H9 (cell line): Measurements from ENCODE around the gene C1QB. TPM values are rescaled to one million over a fixed set of nuclear protein-coding genes. Genes with fewer than 3 reads are reported as not detected.

Experiments used
- DNase-seq: peaks from one replicate; pipeline ENCODE4 v3.0.0-alpha.2; 2017
- H2AFZ ChIP-seq: one replicate; pipeline ENCODE4 v1.6.1; 2013; ENCODE audit warnings: mild to moderate bottlenecking, low read length, control low read depth, moderate library complexity
- H2AK5ac ChIP-seq: 2 replicates; pipeline ENCODE4 v1.6.1; 2013; ENCODE audit warnings: low read length, control low read depth, mixed read lengths; ENCODE audit not compliant: insufficient read length
- H2BK120ac ChIP-seq: one replicate; pipeline ENCODE4 v1.6.1; 2013; ENCODE audit warnings: low read depth, mild to moderate bottlenecking, low read length, control low read depth, inconsistent platforms; ENCODE audit not compliant: poor library complexity, severe bottlenecking
- H2BK12ac ChIP-seq: 2 replicates; pipeline ENCODE4 v1.6.1; 2013; ENCODE audit warnings: low read length, control low read depth, mixed read lengths, low read depth; ENCODE audit not compliant: insufficient read length
- H2BK15ac ChIP-seq: 2 replicates; pipeline ENCODE4 v1.6.1; 2013; ENCODE audit warnings: low read depth, low read length, control low read depth
- H2BK20ac ChIP-seq: one replicate; pipeline ENCODE4 v1.6.1; 2013; ENCODE audit warnings: low read depth, mild to moderate bottlenecking, low read length, control low read depth, inconsistent platforms; ENCODE audit not compliant: poor library complexity, severe bottlenecking
- H2BK5ac ChIP-seq: 2 replicates; pipeline ENCODE4 v1.6.1; 2013; ENCODE audit warnings: low read length, control low read depth, mixed read lengths; ENCODE audit not compliant: insufficient read length
- H3K14ac ChIP-seq: 2 replicates; pipeline ENCODE4 v1.6.1; 2013; ENCODE audit warnings: low read length, control low read depth; ENCODE audit not compliant: insufficient read depth
- H3K18ac ChIP-seq: 2 replicates; pipeline ENCODE4 v1.6.1; 2013; ENCODE audit warnings: low read depth, mild to moderate bottlenecking, mixed read lengths, low read length, control low read depth; ENCODE audit not compliant: insufficient read length
- H3K23ac ChIP-seq: 2 replicates; pipeline ENCODE4 v1.6.1; 2013; ENCODE audit warnings: low read length, control low read depth, mixed read lengths, low read depth; ENCODE audit not compliant: insufficient read length
- H3K23me2 ChIP-seq: 2 replicates; pipeline ENCODE4 v1.6.1; 2013; ENCODE audit warnings: low read depth, mild to moderate bottlenecking, mixed read lengths, low read length, control low read depth; ENCODE audit not compliant: insufficient read length, poor library complexity, severe bottlenecking
- H3K27ac ChIP-seq: 2 replicates; pipeline ENCODE4 v1.5.1; 2013; ENCODE audit warnings: low read length, control low read depth, mixed read lengths, low read depth; ENCODE audit not compliant: insufficient read length
- H3K27me3 ChIP-seq: 2 replicates; pipeline ENCODE4 v1.6.1; 2013; ENCODE audit warnings: low read length, control low read depth, inconsistent platforms; ENCODE audit not compliant: insufficient read depth
- H3K4ac ChIP-seq: 2 replicates; pipeline ENCODE4 v1.6.1; 2013; ENCODE audit warnings: low read depth, mild to moderate bottlenecking, control low read depth, inconsistent platforms, low read length, moderate library complexity
- H3K4me1 ChIP-seq: 2 replicates; pipeline ENCODE4 v1.6.1; 2013; ENCODE audit warnings: low read length, control low read depth, inconsistent platforms; ENCODE audit not compliant: insufficient read depth
- H3K4me2 ChIP-seq: 2 replicates; pipeline ENCODE4 v1.6.1; 2013; ENCODE audit warnings: low read length, control low read depth, mixed read lengths; ENCODE audit not compliant: insufficient read length, insufficient read depth
- H3K56ac ChIP-seq: 2 replicates; pipeline ENCODE4 v1.6.1; 2013; ENCODE audit warnings: low read depth, mild to moderate bottlenecking, mixed read lengths, low read length, control low read depth; ENCODE audit not compliant: insufficient read length
- H3K79me1 ChIP-seq: 2 replicates; pipeline ENCODE4 v1.6.1; 2013; ENCODE audit warnings: low read depth, mild to moderate bottlenecking, moderate library complexity, low read length, control low read depth, inconsistent platforms; ENCODE audit not compliant: insufficient read depth, poor library complexity, severe bottlenecking
- H3K79me2 ChIP-seq: 2 replicates; pipeline ENCODE4 v1.6.1; 2013; ENCODE audit warnings: low read length, control low read depth, inconsistent platforms; ENCODE audit not compliant: insufficient read depth
- H3K9ac ChIP-seq: 2 replicates; pipeline ENCODE4 v1.6.1; 2013; ENCODE audit warnings: low read length, control low read depth, mixed read lengths; ENCODE audit not compliant: insufficient read length; ENCODE audit errors: extremely low read depth
- H3K9me3 ChIP-seq: one replicate; pipeline ENCODE4 v1.6.1; 2013; ENCODE audit warnings: low read depth, low read length, inconsistent platforms; ENCODE audit not compliant: control insufficient read depth
- H3T11ph ChIP-seq: one replicate; pipeline ENCODE4 v1.6.1; 2013; ENCODE audit warnings: mild to moderate bottlenecking, low read length, control low read depth, inconsistent platforms
- H4K20me1 ChIP-seq: one replicate; pipeline ENCODE4 v1.6.1; 2013; ENCODE audit not compliant: control insufficient read depth, insufficient read length, insufficient read depth
- H4K5ac ChIP-seq: 2 replicates; pipeline ENCODE4 v1.6.1; 2013; ENCODE audit warnings: low read depth, mild to moderate bottlenecking, mixed read lengths, low read length, control low read depth; ENCODE audit not compliant: insufficient read length
- H4K8ac ChIP-seq: replicated peaks from 2 replicates; pipeline ENCODE4 v1.6.1; 2013; ENCODE audit warnings: low read length, control low read depth, mixed read lengths, low read depth; ENCODE audit not compliant: insufficient read length
- H4K91ac ChIP-seq: 2 replicates; pipeline ENCODE4 v1.6.1; 2013; ENCODE audit warnings: low read depth, mild to moderate bottlenecking, moderate library complexity, mixed read lengths, low read length, control low read depth; ENCODE audit not compliant: insufficient read length
- H3K27ac Mint-ChIP-seq, 3 experiments: 2 replicates in 2 of 3; 3 replicates in 1 of 3; pipeline ENCODE4 v1.8.0; 2020 to 2021; ENCODE audit warnings: mixed read lengths in 3 of 3, mild to moderate bottlenecking in 1 of 3, moderate library complexity in 1 of 3
- H3K27me3 Mint-ChIP-seq: 2 replicates; pipeline ENCODE4 v1.8.0; 2021; ENCODE audit warnings: low read depth, mild to moderate bottlenecking, moderate library complexity, mixed read lengths
- H3K36me3 Mint-ChIP-seq, 3 experiments: 2 replicates in 2 of 3; 3 replicates in 1 of 3; pipeline ENCODE4 v1.8.0; 2020 to 2021; ENCODE audit warnings: low read depth in 3 of 3, mixed read lengths in 3 of 3; ENCODE audit not compliant: insufficient read depth in 1 of 3
- H3K4me1 Mint-ChIP-seq, 2 experiments: 2 replicates each; pipeline ENCODE4 v1.8.0; 2020; ENCODE audit warnings: mixed read lengths in 2 of 2
- H3K4me3 Mint-ChIP-seq, 2 experiments: 2 replicates in 1 of 2; 3 replicates in 1 of 2; pipeline ENCODE4 v1.8.0; 2020 to 2021; ENCODE audit warnings: mild to moderate bottlenecking in 2 of 2, mixed read lengths in 2 of 2, moderate library complexity in 1 of 2
- H3K9me3 Mint-ChIP-seq, 2 experiments: 2 replicates in 1 of 2; 3 replicates in 1 of 2; pipeline ENCODE4 v1.8.0; 2020; ENCODE audit warnings: mild to moderate bottlenecking in 2 of 2, mixed read lengths in 2 of 2, moderate library complexity in 1 of 2
- CTCF ChIP-seq: fragments of 200-600 bp; sonication (generic); conservative IDR thresholded peaks from 3 replicates; pipeline ENCODE4 v1.8.0; 2021; ENCODE audit warnings: antibody characterized with exemption, mild to moderate bottlenecking
- WGBS: extraction: QIAGEN DNeasy Blood & Tissue Kit; methylation state at CpG from one replicate; pipeline ENCODE4 v1.1.7; 2013; ENCODE audit warnings: missing lambda C conversion rate, low lambda C conversion rate, mixed read lengths; ENCODE audit not compliant: insufficient read length; ENCODE audit errors: extremely low coverage; 5-methylcytosine and 5-hydroxymethylcytosine counted together
- total RNA-seq: library from RNA; stranded (reverse); gene quantifications from 2 replicates; pipeline ENCODE4 v1.2.1, GENCODE V29; 2021

The C1QB gene
- total RNA-seq, 1 experiment from 2014 or later = not detected

- H2BK12ac ChIP-seq = no peak within 1 kb of the TSS
- DNase-seq = no peak
- H3K9me3 ChIP-seq = no peaks in the 10 kb centered on the region
- H3K14ac ChIP-seq = no peak within 1 kb of the TSS; the same call in 1 of the 2 replicates
- no peaks in the 10 kb centered on the region for H3K79me1 ChIP-seq
- Mint-ChIP-seq H3K4me1 (peaks cover 11 to 18% of the 10 kb centered on the region in 2 experiments), H3K36me3 (no peaks in the 10 kb centered on the region; a peak in 1 of 7 replicates), H3K4me3 (no peak within 1 kb of the TSS; a peak in 1 of 5 replicates), H3K27ac (peak within 1 kb of the TSS; percentile 1 to 20 (median 6); a peak in 3 of 7 replicates), H3K27me3 (peaks cover 3% of the 10 kb centered on the region), H3K9me3 (no peaks in the 10 kb centered on the region)
- H3K4ac ChIP-seq = no peak within 1 kb of the TSS
- no peak for TF ChIP-seq CTCF
- H3K27ac ChIP-seq = no peak within 1 kb of the TSS
- H2BK120ac ChIP-seq = no peak within 1 kb of the TSS
- no peak within 1 kb of the TSS for H3K56ac ChIP-seq
- H4K8ac ChIP-seq = no peak within 1 kb of the TSS
- H3K79me2 ChIP-seq = no peaks in the 10 kb centered on the region
- no peak within 1 kb of the TSS for H3K4me2 ChIP-seq
- no peak within 1 kb of the TSS for H4K91ac ChIP-seq
- H3K4me1 ChIP-seq = no peaks in the 10 kb centered on the region
- H4K5ac ChIP-seq = no peak within 1 kb of the TSS
- H2BK20ac ChIP-seq = no peak within 1 kb of the TSS
- no peak within 1 kb of the TSS for H3T11ph ChIP-seq
- H3K27me3 ChIP-seq = no peaks in the 10 kb centered on the region
- no peak within 1 kb of the TSS for H2AK5ac ChIP-seq
- H3K9ac ChIP-seq = no peak within 1 kb of the TSS
- WGBS = no CpG with 5 or more reads among the region's 5 CpGs
- H4K20me1 ChIP-seq = peaks cover 3% of the 10 kb centered on the region
- H3K23me2 ChIP-seq = no peaks in the 10 kb centered on the region
- H3K23ac ChIP-seq = no peak within 1 kb of the TSS
- no peak within 1 kb of the TSS for H2BK5ac ChIP-seq
- no peak within 1 kb of the TSS for H2BK15ac ChIP-seq
- H2AFZ ChIP-seq = no peak within 1 kb of the TSS
- no peak within 1 kb of the TSS for H3K18ac ChIP-seq
These were observed 16.7 kb upstream of the C1QB start, which contains the start of gene C1QA for GRCh38 chr1:22636353-22636752. TSS of gene C1QA (plus strand) at chr1:22636628. CDS start at chr1:22637617, 989 bp downstream.
